NB4 (cell line): Measurements from ENCODE around the gene DNAJB4.

Source experiments
- DNase-seq: peaks from one replicate; pipeline ENCODE4 v3.0.0; 2010; ENCODE audit warnings: low read depth
- H3K4me3 ChIP-seq: one replicate; pipeline ENCODE4 v1.5.1; 2011; ENCODE audit warnings: mild to moderate bottlenecking, low read depth, low read length, moderate library complexity
- CTCF ChIP-seq: IDR thresholded peaks from one replicate; pipeline ENCODE4 v1.5.1; 2012; ENCODE audit warnings: low read depth, low read length
- MAX ChIP-seq: IDR thresholded peaks from 2 replicates; pipeline ENCODE4 v1.6.1; 2011; ENCODE audit warnings: low read depth, low read length
- MYC ChIP-seq: IDR thresholded peaks from 2 replicates; pipeline ENCODE4 v1.6.1; 2011; ENCODE audit warnings: low read depth, low read length
- POLR2A ChIP-seq: IDR thresholded peaks from 2 replicates; pipeline ENCODE4 v1.6.1; 2011; ENCODE audit warnings: mild to moderate bottlenecking; ENCODE audit not compliant: insufficient read length; ENCODE audit errors: extremely low read depth

The DNAJB4 gene

GRCh38 chr1:77961392-77961791 lies 43.3 kb upstream of the DNAJB4 start:
- no peak for TF ChIP-seq MYC
- DNase-seq: no peak
- no peak overlapping the region for H3K4me3 ChIP-seq

- H3K4me3 ChIP-seq: no peak overlapping the region
- no peak for TF ChIP-seq CTCF
- no peak for TF ChIP-seq POLR2A
- TF ChIP-seq MYC: no peak
- TF ChIP-seq MAX: no peak
- no peak for DNase-seq
These were observed 38.4 kb upstream of the DNAJB4 start for GRCh38 chr1:77966291-77966690.

GRCh38 chr1:77970192-77970591 lies 34.5 kb upstream of the DNAJB4 start:
- no peak overlapping the region for H3K4me3 ChIP-seq
- no peak for DNase-seq
- TF ChIP-seq POLR2A: no peak
- no peak for TF ChIP-seq CTCF
- TF ChIP-seq MAX: no peak

- no peak overlapping the region for H3K4me3 ChIP-seq
- no peak for DNase-seq
- no peak for TF ChIP-seq POLR2A
- no peak for TF ChIP-seq MAX
- no peak for TF ChIP-seq MYC
- TF ChIP-seq CTCF: no peak
These were observed 32.7 kb upstream of the DNAJB4 start for GRCh38 chr1:77972080-77972479.

GRCh38 chr1:77975386-77975785 lies 29.4 kb upstream of the DNAJB4 start:
- no peak for TF ChIP-seq MAX
- no peak for TF ChIP-seq POLR2A
- no peak for TF ChIP-seq CTCF
- TF ChIP-seq MYC: no peak
- peak overlapping the region; percentile 74 for H3K4me3 ChIP-seq

GRCh38 chr1:77975907-77976306 lies 28.8 kb upstream of the DNAJB4 start:
- TF ChIP-seq CTCF: no peak
- no peak for TF ChIP-seq POLR2A
- no peak for TF ChIP-seq MAX
- no peak for TF ChIP-seq MYC
- H3K4me3 ChIP-seq: peak overlapping the region; percentile 74
- peak; percentile 9 for DNase-seq

More at GRCh38 chr1:77975386-77975785, 29.4 kb upstream of the DNAJB4 start:
- no peak for DNase-seq
